Stomach smooth muscle (tissue), 2 donors: Measurements from ENCODE around the gene MRPL19.
"Not testable (repeated sequence)": the region's sequence is repeated elsewhere in the genome, so short reads cannot be mapped to it uniquely, and the experiment has no call there.

Source experiments
- H3K27ac ChIP-seq: one replicate; pipeline ENCODE4 v1.7.0; 2013; ENCODE audit warnings: mild to moderate bottlenecking, low read length, inconsistent platforms
- H3K27me3 ChIP-seq, 2 donors: one replicate each; pipeline ENCODE4 v1.7.0; 2013; ENCODE audit warnings: low read length in 2 of 2; ENCODE audit not compliant: insufficient read depth in 2 of 2, control insufficient read depth in 1 of 2
- H3K36me3 ChIP-seq, 2 donors: one replicate each; pipeline ENCODE4 v1.7.0; 2013; ENCODE audit warnings: low read length in 2 of 2; ENCODE audit not compliant: control insufficient read depth in 2 of 2, insufficient read depth in 2 of 2
- H3K4me1 ChIP-seq: one replicate; pipeline ENCODE4 v1.7.0; 2013; ENCODE audit warnings: low read length; ENCODE audit not compliant: control insufficient read depth, insufficient read depth
- H3K4me3 ChIP-seq, 2 donors: one replicate each; pipeline ENCODE4 v1.7.0; 2013; ENCODE audit warnings: low read length in 2 of 2
- H3K9ac ChIP-seq, 2 donors: one replicate each; pipeline ENCODE4 v1.7.0; 2013; ENCODE audit warnings: low read length in 2 of 2, mild to moderate bottlenecking in 1 of 2
- H3K9me3 ChIP-seq, 2 donors: one replicate each; pipeline ENCODE4 v1.7.0; 2013; ENCODE audit warnings: low read length in 2 of 2; ENCODE audit not compliant: control insufficient read depth in 2 of 2
- donor health status: healthy.
- donor health status: Pancreatic carcinoma.

Gene MRPL19

GRCh38 chr2:75705921-75706320 lies 59.3 kb downstream of the MRPL19 start:
- Histone ChIP-seq H3K27me3 (no peaks in the 10 kb centered on the region), H3K27ac (no peak overlapping the region), H3K4me3 (no peak overlapping the region), H3K4me1 (no peaks in the 10 kb centered on the region), H3K9me3 (no peaks in the 10 kb centered on the region), H3K36me3 (peaks cover 16 to 31% of the 10 kb centered on the region in 2 donors), H3K9ac (no peak overlapping the region)

- Histone ChIP-seq H3K4me3 (no peak overlapping the region), H3K27me3 (no peaks in the 10 kb centered on the region), H3K27ac (no peak overlapping the region), H3K4me1 (no peaks in the 10 kb centered on the region), H3K36me3 (peaks cover 10 to 20% of the 10 kb centered on the region in 2 donors), H3K9me3 (no peaks in the 10 kb centered on the region), H3K9ac (no peak overlapping the region)
These were observed 61.3 kb downstream of the MRPL19 start for GRCh38 chr2:75707901-75708300.

GRCh38 chr2:75709297-75709696 lies 62.7 kb downstream of the MRPL19 start:
- Histone ChIP-seq H3K4me3 (peak overlapping the region in 1 of 2 donors; percentile 17), H3K36me3 (peaks cover 3 to 11% of the 10 kb centered on the region in 2 donors), H3K9ac (no peak overlapping the region), H3K9me3 (no peaks in the 10 kb centered on the region), H3K27ac (no peak overlapping the region), H3K27me3 (no peaks in the 10 kb centered on the region), H3K4me1 (no peaks in the 10 kb centered on the region)

DNA sequence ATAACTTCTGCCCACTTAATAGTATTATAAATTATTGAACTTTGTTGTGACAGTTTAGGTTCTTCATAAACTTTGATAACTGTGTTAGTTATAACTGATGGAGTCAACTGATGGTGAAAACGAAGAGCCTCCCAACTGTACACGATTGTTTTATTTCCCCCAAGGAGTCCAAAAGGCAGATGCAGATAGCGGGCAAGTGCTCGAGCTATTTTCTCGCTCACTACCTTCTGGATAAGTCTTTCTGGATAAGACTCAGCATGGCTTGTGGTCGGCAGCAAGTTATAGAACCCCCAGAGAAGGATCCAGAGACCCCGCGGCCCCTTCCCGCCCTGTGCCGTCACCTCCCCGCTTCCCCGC lies 63.6 kb downstream of the MRPL19 start:
- Histone ChIP-seq H3K27ac (peak overlapping the region; percentile 63), H3K4me1 (no peaks in the 10 kb centered on the region), H3K9ac (peak overlapping the region; percentile 81 to 86), H3K4me3 (peak overlapping the region; percentile 78 to 79), H3K27me3 (no peaks in the 10 kb centered on the region), H3K9me3 (no peaks in the 10 kb centered on the region), H3K36me3 (peaks cover 0 to 5% of the 10 kb centered on the region in 2 donors)

DNA sequence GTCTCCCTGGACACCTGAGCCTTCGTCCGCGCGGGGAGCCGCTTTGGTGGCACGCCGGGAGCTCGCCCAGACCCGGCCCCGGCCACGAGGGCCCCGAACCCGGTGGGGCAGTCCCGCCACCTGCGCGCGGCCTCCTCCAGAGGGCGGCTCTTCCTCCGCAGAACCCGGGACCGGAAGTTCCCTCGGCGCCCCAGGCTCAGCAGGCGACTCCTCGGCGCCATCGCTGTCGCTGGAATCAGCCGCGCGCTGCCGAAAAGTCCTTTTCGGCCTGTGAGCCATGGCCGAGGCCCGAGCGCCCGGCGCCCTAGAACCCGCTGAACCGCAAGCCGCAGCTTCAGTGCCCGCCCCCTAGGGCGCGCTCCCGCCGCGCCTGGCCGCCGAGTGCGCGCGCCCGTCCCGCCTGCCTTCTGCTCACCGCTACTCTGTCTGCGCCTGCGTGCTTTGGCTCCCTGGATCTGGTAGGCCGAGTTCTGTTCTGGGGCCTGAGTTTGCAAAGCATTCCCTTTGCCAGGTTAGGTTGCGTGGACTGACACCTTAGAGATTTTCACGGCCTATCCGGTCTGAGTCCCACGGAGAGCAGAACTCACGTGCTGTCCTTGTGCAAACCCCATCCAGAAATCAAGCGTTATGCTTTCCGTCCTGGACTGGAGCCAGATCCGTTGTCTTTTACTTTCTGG lies 64.1 kb downstream of the MRPL19 start, which contains the start of gene GCFC2:
GCFC2 (minus strand) TSS at position 339 of the 677 bp plus-strand sequence; CDS start at position 279, 60 bp downstream.
- Histone ChIP-seq H3K9me3 (no peaks in the 10 kb centered on the region), H3K4me3 (peak within 1 kb of the TSS; percentile 78 to 79), H3K27me3 (no peaks in the 10 kb centered on the region), H3K9ac (peak within 1 kb of the TSS; percentile 81 to 86), H3K27ac (peak within 1 kb of the TSS; percentile 63), H3K4me1 (no peaks in the 10 kb centered on the region), H3K36me3 (peaks cover 0 to 4% of the 10 kb centered on the region in 2 donors)

DNA sequence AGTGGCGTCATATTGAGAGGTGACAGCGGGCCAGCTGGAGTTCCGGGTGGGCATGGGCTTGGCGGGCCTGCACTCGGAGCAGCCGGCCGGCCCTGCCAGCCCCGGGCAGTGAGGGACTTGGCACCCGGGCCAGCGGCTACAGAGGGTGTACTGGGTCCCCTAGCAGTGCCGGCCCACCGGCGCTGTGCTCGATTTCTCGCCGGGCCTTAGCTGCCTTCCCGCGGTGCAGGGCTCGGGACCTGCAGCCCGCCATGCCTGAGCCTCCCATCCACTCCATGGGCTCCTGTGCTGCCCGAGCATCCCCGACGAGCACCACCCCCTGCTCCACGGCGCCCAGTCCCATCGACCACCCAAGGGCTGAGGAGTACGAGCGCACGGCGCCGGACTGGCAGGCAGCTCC lies 65.0 kb downstream of the MRPL19 start:
- not testable (repeated sequence) for H3K27me3 ChIP-seq, H3K36me3 ChIP-seq, H3K9ac ChIP-seq, H3K9me3 ChIP-seq, H3K4me1 ChIP-seq
- Histone ChIP-seq H3K4me3 (peak overlapping the region in 1 of 2 donors; percentile 79), H3K27ac (peak overlapping the region; percentile 63)

GRCh38 chr2:75716406-75716805 lies 69.8 kb downstream of the MRPL19 start:
- H3K27ac ChIP-seq: no peak overlapping the region

DNA sequence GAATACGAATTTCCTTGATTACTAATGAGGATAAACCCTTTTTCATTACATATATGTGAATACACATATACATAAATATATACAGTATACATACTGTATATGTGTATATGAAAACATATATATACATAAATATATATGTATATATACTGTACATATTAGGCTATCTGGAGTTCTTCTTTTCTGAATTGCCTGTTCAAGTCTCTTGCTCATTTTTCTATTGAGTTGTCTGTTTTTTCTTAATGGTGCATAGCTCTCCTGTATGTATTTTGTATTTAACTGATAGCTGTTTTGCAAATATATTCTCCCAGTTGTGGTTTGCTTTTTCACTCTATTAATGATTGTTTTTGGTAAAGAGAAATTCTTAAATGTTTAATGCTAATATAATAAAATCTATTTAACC lies 73.0 kb downstream of the MRPL19 start:
- H3K27me3 ChIP-seq: no peaks in the 10 kb centered on the region
- no peak overlapping the region for H3K9ac ChIP-seq
- no peaks in the 10 kb centered on the region for H3K4me1 ChIP-seq

More at GRCh38 chr2:75716406-75716805, 69.8 kb downstream of the MRPL19 start:
- H3K9me3 ChIP-seq: no peaks in the 10 kb centered on the region
- no peaks in the 10 kb centered on the region for H3K36me3 ChIP-seq
- H3K9ac ChIP-seq: no peak overlapping the region
- H3K4me3 ChIP-seq: no peak overlapping the region
- no peaks in the 10 kb centered on the region for H3K4me1 ChIP-seq
- no peaks in the 10 kb centered on the region for H3K27me3 ChIP-seq

DNA sequence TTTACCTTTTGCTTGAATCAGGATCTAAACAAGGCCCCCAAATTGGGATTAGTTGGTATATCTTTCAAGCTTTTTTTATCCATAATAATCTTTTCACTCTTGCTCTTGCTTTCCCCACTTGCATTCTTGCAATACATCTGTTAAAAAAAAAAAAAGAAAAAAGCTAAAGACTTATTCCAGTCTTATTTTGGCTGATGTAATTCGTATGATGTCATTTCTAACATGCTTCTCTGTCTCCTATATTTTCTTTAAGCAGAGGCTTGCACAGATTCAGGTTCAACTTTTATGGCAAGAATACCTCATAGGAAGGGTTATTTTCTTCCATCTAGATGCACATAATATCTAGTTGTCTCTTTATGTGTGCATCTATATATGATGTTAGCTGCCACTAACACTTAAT lies 73.9 kb downstream of the MRPL19 start:
- H3K27me3 ChIP-seq: no peaks in the 10 kb centered on the region
- H3K27ac ChIP-seq: no peak overlapping the region
- no peaks in the 10 kb centered on the region for H3K4me1 ChIP-seq
- H3K36me3 ChIP-seq: no peaks in the 10 kb centered on the region
- H3K9me3 ChIP-seq: no peaks in the 10 kb centered on the region
- H3K4me3 ChIP-seq: no peak overlapping the region
- H3K9ac ChIP-seq: no peak overlapping the region

More for the DNA sequence above, 73.0 kb downstream of the MRPL19 start:
- H3K9me3 ChIP-seq: no peaks in the 10 kb centered on the region
- no peaks in the 10 kb centered on the region for H3K36me3 ChIP-seq
- no peak overlapping the region for H3K27ac ChIP-seq
- no peak overlapping the region for H3K4me3 ChIP-seq

DNA sequence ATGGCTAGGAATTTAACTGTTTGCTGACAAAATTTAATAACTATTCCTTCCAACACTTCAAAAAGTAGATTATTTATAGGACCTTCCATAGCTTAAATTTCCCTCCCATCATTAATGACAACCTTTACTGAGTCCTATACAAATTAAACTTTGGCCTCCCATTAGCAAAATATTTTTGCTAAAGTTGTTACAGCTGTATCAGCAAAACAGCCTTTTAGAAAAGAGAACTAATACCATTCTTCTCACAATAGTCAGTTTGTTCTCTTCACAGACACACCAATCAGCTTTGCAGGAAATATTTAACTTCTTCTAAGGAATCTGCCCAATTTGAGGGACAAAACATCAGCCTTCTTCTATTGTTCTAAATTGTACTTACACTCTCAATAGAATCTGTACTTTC lies 76.1 kb downstream of the MRPL19 start:
- H3K9me3 ChIP-seq: no peaks in the 10 kb centered on the region
- H3K9ac ChIP-seq: no peak overlapping the region
- no peaks in the 10 kb centered on the region for H3K4me1 ChIP-seq
- H3K27me3 ChIP-seq: no peaks in the 10 kb centered on the region
- no peaks in the 10 kb centered on the region for H3K36me3 ChIP-seq
- no peak overlapping the region for H3K4me3 ChIP-seq
- H3K27ac ChIP-seq: no peak overlapping the region

DNA sequence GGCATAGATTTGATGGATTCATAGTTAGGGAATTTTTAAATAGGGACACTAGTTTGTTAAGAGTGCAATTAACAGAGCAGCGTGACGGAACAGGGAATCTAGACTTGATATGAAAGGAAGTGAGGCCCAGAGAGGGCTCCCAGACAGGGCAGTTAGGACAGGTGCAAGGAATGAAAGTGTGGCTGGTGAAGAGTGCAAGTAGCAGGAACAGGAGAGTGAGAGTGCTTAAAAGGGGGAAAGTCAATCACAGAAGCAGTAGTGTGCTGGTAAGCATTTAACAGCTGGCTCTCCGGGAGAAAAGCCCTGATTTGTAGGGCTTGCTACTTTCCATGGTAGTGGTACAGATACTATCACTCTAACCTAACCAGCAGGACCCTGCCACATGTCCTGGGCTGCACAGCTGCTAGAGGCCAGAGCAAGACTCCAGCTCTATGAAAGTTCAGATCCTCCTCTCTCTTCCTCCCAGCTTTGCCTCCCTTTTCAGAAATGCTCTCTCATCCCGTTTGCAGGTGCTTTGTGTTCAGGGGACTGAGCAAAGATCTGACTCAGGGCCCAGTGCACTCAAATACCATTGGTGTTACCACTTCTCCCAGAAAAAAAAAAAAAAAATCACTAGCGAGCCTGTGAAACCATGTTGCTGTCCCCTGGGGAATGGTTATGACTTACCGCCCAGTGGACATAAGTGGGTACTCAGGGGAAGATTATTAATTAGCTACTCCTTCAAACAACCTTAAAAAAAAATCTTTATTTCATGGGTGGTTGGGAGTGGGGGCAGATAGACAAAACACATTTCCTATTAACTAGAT lies 82.2 kb downstream of the MRPL19 start:
- H3K36me3 ChIP-seq: no peaks in the 10 kb centered on the region
- no peak overlapping the region for H3K27ac ChIP-seq
- H3K9ac ChIP-seq: no peak overlapping the region
- no peaks in the 10 kb centered on the region for H3K4me1 ChIP-seq
- H3K9me3 ChIP-seq: no peaks in the 10 kb centered on the region
- no peak overlapping the region for H3K4me3 ChIP-seq
- H3K27me3 ChIP-seq: no peaks in the 10 kb centered on the region
